Activated B cell treated with CpG ODN at 0.5 μM for 24 hours (primary cell): ENCODE results near the gene KCTD16. TPM values are rescaled to one million over a fixed set of nuclear protein-coding genes. Genes with fewer than 3 reads are reported as not detected.

Source experiments
- ATAC-seq: fragments of 200-7000 bp; cut with Tn5 transposase; one replicate; pipeline ENCODE4 v1.10.0; 2021; ENCODE audit warnings: low read depth, mild to moderate bottlenecking, moderate library complexity
- CTCF ChIA-PET: fragments of 350-600 bp; sonication (Branson Sonifier 250); formaldehyde crosslinking; loops from one replicate; lab custom pipeline; 2021; ENCODE audit warnings: antibody characterized with exemption; lab: Charles Lee
- POLR2A ChIA-PET: fragments of 350-600 bp; sonication (Branson Sonifier 250); formaldehyde crosslinking; loops from one replicate; lab custom pipeline; 2021; ENCODE audit warnings: antibody characterized with exemption; lab: Charles Lee
- DNase-seq: peaks from one replicate; pipeline ENCODE4 v3.0.0; 2022
- H3K27ac Mint-ChIP-seq: one replicate; pipeline ENCODE4 v1.8.0; 2020; ENCODE audit warnings: mixed read lengths
- H3K27me3 Mint-ChIP-seq: one replicate; pipeline ENCODE4 v1.8.0; 2021; ENCODE audit warnings: mixed read lengths
- H3K36me3 Mint-ChIP-seq: one replicate; pipeline ENCODE4 v1.8.0; 2021; ENCODE audit warnings: low read depth, mixed read lengths
- H3K4me1 Mint-ChIP-seq: one replicate; pipeline ENCODE4 v1.8.0; 2021; ENCODE audit warnings: mixed read lengths
- H3K4me3 Mint-ChIP-seq: one replicate; pipeline ENCODE4 v1.8.0; 2020; ENCODE audit warnings: mild to moderate bottlenecking, mixed read lengths
- H3K9me3 Mint-ChIP-seq: one replicate; pipeline ENCODE4 v1.8.0; 2020; ENCODE audit warnings: mixed read lengths
- CTCF ChIP-seq: fragments of 200-600 bp; IDR thresholded peaks from one replicate; pipeline ENCODE4 v1.8.0; 2022; ENCODE audit warnings: antibody characterized with exemption, mild to moderate bottlenecking
- intact Hi-C: fragments of 100-400 bp; cut with micrococcal nuclease; formaldehyde crosslinking; loops from one replicate; pipeline ENCODE4 v1.15.1; 2024
- total RNA-seq: library from RNA; stranded (reverse); gene quantifications from 2 replicates; pipeline ENCODE4 v1.2.3, GENCODE V29; 2022

KCTD16 gene
- total RNA-seq, 1 donor from 2014 or later, result not detected

- Mint-ChIP-seq H3K27ac (no peak overlapping the region), H3K4me1 (no peaks in the 10 kb centered on the region), H3K4me3 (no peak overlapping the region), H3K36me3 (no peaks in the 10 kb centered on the region), H3K9me3 (no peaks in the 10 kb centered on the region), H3K27me3 (no peaks in the 10 kb centered on the region)
- no peak for TF ChIP-seq CTCF
- intact Hi-C loops, result no loop called here
- no peak for DNase-seq
- POLR2A ChIA-PET, result no interaction called here
- ATAC-seq, result no peak
- CTCF ChIA-PET, result no interaction called here
These were observed 159.0 kb downstream of the KCTD16 start for GRCh38 chr5:144329681-144330080.

GRCh38 chr5:144331361-144331760 is 160.7 kb downstream of the KCTD16 start:
- Mint-ChIP-seq H3K9me3 (no peaks in the 10 kb centered on the region), H3K36me3 (no peaks in the 10 kb centered on the region), H3K4me1 (no peaks in the 10 kb centered on the region), H3K27ac (no peak overlapping the region), H3K27me3 (no peaks in the 10 kb centered on the region), H3K4me3 (no peak overlapping the region)
- DNase-seq (no peak), ATAC-seq (no peak)
- ChIA-PET POLR2A (no interaction called here), CTCF (no interaction called here)
- no peak for TF ChIP-seq CTCF
- intact Hi-C loops, result no loop called here

- Mint-ChIP-seq H3K27me3 (no peaks in the 10 kb centered on the region), H3K9me3 (no peaks in the 10 kb centered on the region), H3K27ac (no peak overlapping the region), H3K4me3 (no peak overlapping the region), H3K4me1 (no peaks in the 10 kb centered on the region), H3K36me3 (no peaks in the 10 kb centered on the region)
- ATAC-seq (no peak), DNase-seq (no peak)
- no peak for TF ChIP-seq CTCF
- ChIA-PET POLR2A (no interaction called here), CTCF (no interaction called here)
- intact Hi-C loops, result no loop called here
These were observed 161.6 kb downstream of the KCTD16 start for GRCh38 chr5:144332265-144332664.

- DNase-seq, result no peak
- no peak overlapping the region for H3K27ac Mint-ChIP-seq
- ChIA-PET CTCF (no interaction called here), POLR2A (no interaction called here)
- no peaks in the 10 kb centered on the region for H3K9me3 Mint-ChIP-seq
- H3K36me3 Mint-ChIP-seq, result no peaks in the 10 kb centered on the region
- no peaks in the 10 kb centered on the region for H3K4me1 Mint-ChIP-seq
- ATAC-seq, result no peak
- no peaks in the 10 kb centered on the region for H3K27me3 Mint-ChIP-seq
- no peak overlapping the region for H3K4me3 Mint-ChIP-seq
- intact Hi-C loops, result no loop called here
- no peak for TF ChIP-seq CTCF
These were observed 162.8 kb downstream of the KCTD16 start for GRCh38 chr5:144333336-144333920.

- ATAC-seq (no peak), DNase-seq (no peak)
- ChIA-PET POLR2A (no interaction called here), CTCF (no interaction called here)
- Mint-ChIP-seq H3K9me3 (no peaks in the 10 kb centered on the region), H3K27ac (no peak overlapping the region), H3K4me3 (no peak overlapping the region), H3K36me3 (no peaks in the 10 kb centered on the region), H3K27me3 (no peaks in the 10 kb centered on the region), H3K4me1 (no peaks in the 10 kb centered on the region)
- no peak for TF ChIP-seq CTCF
- intact Hi-C loops, result no loop called here
These were observed 164.9 kb downstream of the KCTD16 start for GRCh38 chr5:144335561-144335960.
